GM12878 (cell line): ENCODE results near the gene KANSL3. TPM values are rescaled to one million over a fixed set of nuclear protein-coding genes. Genes with fewer than 3 reads are reported as not detected.

Experiments
- ATAC-seq: fragments of 200-7000 bp; cut with Tn5 transposase; 3 replicates; pipeline ENCODE4 v1.9.1; 2020; ENCODE audit warnings: mild to moderate bottlenecking, moderate library complexity
- BruUV-seq: library from RNA; stranded (reverse); fragments of 400-500 nt; replicated peaks from 2 replicates; lab custom pipeline; 2021; lab: Mats Ljungman, UMichigan
- CTCF ChIA-PET: fragments of 300-600 bp; sonication (Branson Sonifier 250); formaldehyde crosslinking; extraction: SDS; loops from one replicate; lab custom pipeline; 2021; ENCODE audit warnings: inconsistent platforms; lab: Yijun Ruan, JAX
- POLR2A ChIA-PET: fragments of 350-600 bp; formaldehyde crosslinking; extraction: SDS; loops from one replicate; lab custom pipeline; 2021; ENCODE audit warnings: inconsistent platforms; lab: Charles Lee
- RAD21 ChIA-PET: fragments of 300-600 bp; sonication (Branson Sonifier 250); formaldehyde crosslinking; loops from one replicate; lab custom pipeline; 2023; ENCODE audit warnings: antibody characterized with exemption; ENCODE audit not compliant: unreplicated experiment; lab: Charles Lee
- SMC1A ChIA-PET: fragments of 300-600 bp; sonication (Branson Sonifier 250); formaldehyde crosslinking; loops from one replicate; lab custom pipeline; 2023; ENCODE audit not compliant: unreplicated experiment, uncharacterized antibody; lab: Charles Lee
- DNase-seq: peaks from one replicate; pipeline ENCODE4 v3.0.0-alpha.2; 2011; ENCODE audit warnings: low read depth, low spot score
- FAIRE-seq: peaks from 3 replicates; lab custom pipeline; 2011; peaks lifted over from hg19 to GRCh38; lab: Jason Lieb, UNC
- H2AFZ ChIP-seq: 2 replicates; pipeline ENCODE4 v1.6.0; 2011; ENCODE audit warnings: low read depth, low read length, control low read depth; ENCODE audit not compliant: control insufficient read depth
- H3K27ac ChIP-seq: 2 replicates; pipeline ENCODE4 v1.5.1; 2011; ENCODE audit warnings: control low read depth; ENCODE audit not compliant: control insufficient read depth, insufficient read depth
- H3K27me3 ChIP-seq, 2 experiments: replicated peaks in 1 of 2; 2 replicates each; pipeline versions ENCODE4 v1.6.0 to v1.6.1; 2011; ENCODE audit warnings: low read length in 1 of 2; ENCODE audit not compliant: control insufficient read depth in 2 of 2, insufficient read depth in 2 of 2
- H3K36me3 ChIP-seq, 2 experiments: 2 replicates each; pipeline ENCODE4 v1.5.1; 2011; ENCODE audit warnings: low read length in 1 of 2; ENCODE audit not compliant: control insufficient read depth in 2 of 2, insufficient read depth in 2 of 2
- H3K4me1 ChIP-seq: 2 replicates; pipeline ENCODE4 v1.6.1; 2011; ENCODE audit warnings: mild to moderate bottlenecking, low read length, moderate library complexity, mixed read lengths; ENCODE audit not compliant: control insufficient read depth, insufficient read depth
- H3K4me2 ChIP-seq: 2 replicates; pipeline ENCODE4 v1.6.0; 2011; ENCODE audit warnings: control low read depth; ENCODE audit not compliant: control insufficient read depth, insufficient read depth
- H3K4me3 ChIP-seq: fragments of 200-600 bp; sonication (generic); 2 replicates; pipeline ENCODE4 v1.5.1; 2016
- H3K79me2 ChIP-seq: 2 replicates; pipeline ENCODE4 v1.6.0; 2011; ENCODE audit warnings: low read length; ENCODE audit not compliant: control insufficient read depth, insufficient read depth
- H3K9ac ChIP-seq: 2 replicates; pipeline ENCODE4 v1.8.0; 2011; ENCODE audit warnings: low read length, control low read depth, mixed read lengths; ENCODE audit not compliant: control insufficient read depth, insufficient read depth
- H3K9me3 ChIP-seq: replicated peaks from 3 replicates; pipeline ENCODE4 v1.5.1; 2011; ENCODE audit warnings: mild to moderate bottlenecking, low read length; ENCODE audit not compliant: control insufficient read depth, insufficient read depth
- H4K20me1 ChIP-seq: 2 replicates; pipeline ENCODE4 v1.6.0; 2011; ENCODE audit not compliant: control insufficient read depth, insufficient read depth
- CEBPB ChIP-seq, 2 experiments: fragments of 150-350 bp in 1 of 2; IDR thresholded peaks; 2 replicates each; pipeline ENCODE4 v1.6.1; 2012 to 2014; ENCODE audit warnings: low read depth in 2 of 2, low read length in 2 of 2, borderline replicate concordance in 1 of 2, inconsistent platforms in 1 of 2
- LARP7 ChIP-seq: fragments of 450-650 bp; IDR thresholded peaks from 2 replicates; pipeline ENCODE4 v1.6.1; 2017; ENCODE audit warnings: mild to moderate bottlenecking
- NFYA ChIP-seq: IDR thresholded peaks from 2 replicates; pipeline ENCODE4 v1.6.1; 2011; ENCODE audit warnings: low read depth, mild to moderate bottlenecking, low read length, improper control_type of control experiment, borderline replicate concordance
- POLR2AphosphoS2 ChIP-seq: IDR thresholded peaks from 2 replicates; pipeline ENCODE4 v1.6.1; 2011; ENCODE audit warnings: low read depth, mild to moderate bottlenecking, low read length, improper control_type of control experiment, moderate library complexity
- POLR2AphosphoS5 ChIP-seq: IDR thresholded peaks from 2 replicates; pipeline ENCODE4 v1.6.1; 2011; ENCODE audit warnings: mild to moderate bottlenecking, low read length, inconsistent platforms
- TBL1XR1 ChIP-seq: IDR thresholded peaks from 2 replicates; pipeline ENCODE4 v1.6.1; 2012; ENCODE audit warnings: low read depth, low read length, improper control_type of control experiment
- WGBS: methylation state at CpG from one replicate; pipeline ENCODE4 v1.1.6; 2016; ENCODE audit warnings: low lambda C conversion rate; ENCODE audit not compliant: insufficient replicate concordance, insufficient coverage; ENCODE audit errors: missing lambda C conversion rate; 5-methylcytosine and 5-hydroxymethylcytosine counted together
- in situ Hi-C: fragments of 300-500 bp; cut with MboI; formaldehyde crosslinking; loops from 9 replicates; pipeline ENCODE4 v1.14.3; 2018; ENCODE audit warnings: mixed read lengths
- intact Hi-C: fragments of 100-400 bp; cut with micrococcal nuclease; formaldehyde crosslinking; loops from one replicate; pipeline ENCODE4 v1.14.2; 2022; ENCODE audit not compliant: unreplicated experiment
- polyA plus RNA-seq, 11 experiments: library from polyadenylated mRNA; depleted of rRNA in 4 of 11; unstranded in 6 of 11; stranded (reverse) in 5 of 11; fragments of >200 nt; fragmentation: Nextera tagmentation in 4 of 11; fragmentation: Illumina TruSeq in 1 of 11; extraction: Ambion mirVana in 4 of 11; extraction: Trizol in 1 of 11; gene quantifications; 1 replicate in 1 of 11; 2 replicates in 10 of 11; pipeline versions ENCODE4 v1.2.1 to v1.2.3, GENCODE V29; 2011 to 2016; ENCODE audit warnings: inconsistent platforms in 2 of 11, missing spikeins in 2 of 11, low read depth in 1 of 11
- total RNA-seq, 4 experiments: library from RNA; depleted of rRNA in 3 of 4; stranded (reverse); fragments of >200 nt in 3 of 4; fragmentation: Illumina TruSeq in 1 of 4; extraction: Trizol in 1 of 4; gene quantifications; 2 replicates each; pipeline versions ENCODE4 v1.2.1 to v1.2.3, GENCODE V29; 2013 to 2021

Gene KANSL3
- total and polyA plus RNA-seq, 10 of the 15 experiments (the other 5 are each of a cell fraction or from before 2014, with no cell fraction given), result 5.6 to 25.9 (median 16.7) TPM

- no peak overlapping the region for H3K27ac ChIP-seq
- no peak overlapping the region for H3K4me3 ChIP-seq
- intact Hi-C loops, result no loop called here
- peaks cover 30 to 40% of the 10 kb centered on the region in 2 experiments for H3K36me3 ChIP-seq
- RAD21 ChIA-PET, result interaction anchor here (1.3 kb wide), 1 partner anchor 12 kb away, joined by 3 read pairs; no protein-coding TSS in a partner anchor
- H4K20me1 ChIP-seq, result peaks cover 11% of the 10 kb centered on the region
- H3K9me3 ChIP-seq, result no peaks in the 10 kb centered on the region; the same call in 2 of the 3 replicates
- FAIRE-seq, result no peak
- DNase-seq, result no peak
- H3K27me3 ChIP-seq, result no peaks in the 10 kb centered on the region
- H3K4me1 ChIP-seq, result peaks cover 4% of the 10 kb centered on the region
- POLR2A ChIA-PET, result interaction anchor here (1.1 to 1.2 kb wide), 3 partner anchors 19 to 41 kb away, joined by 3 read pairs; no protein-coding TSS in a partner anchor
- H3K4me2 ChIP-seq, result no peak overlapping the region
- WGBS, result 82% methylated on average over 7 of the region's 7 CpGs
- CTCF ChIA-PET, result interaction anchor here (0.6 to 1.0 kb wide), 2 partner anchors 8 to 218 kb away, joined by 3 read pairs; no protein-coding TSS in a partner anchor
- in situ Hi-C loops, result no loop called here
- SMC1A ChIA-PET, result interaction anchor here (1.0 to 2.4 kb wide), 3 partner anchors 9 to 19 kb away, joined by 3 to 7 read pairs (median 3); no protein-coding TSS in a partner anchor
- BruUV-seq, result no TSS peak
- H3K9ac ChIP-seq, result no peak overlapping the region
- H2AFZ ChIP-seq, result no peak overlapping the region
- ATAC-seq, result no peak
- TF ChIP-seq POLR2AphosphoS5, result 0 out of 2 replicates have a peak, but pooled peaks have one; percentile 29
- no peak for TF ChIP-seq CEBPB (IDR thresholded peaks at IDR 0.05; ENCODE audit: borderline replicate concordance in 1 of 2, low read depth in 2 of 2, low read length in 2 of 2)
- TF ChIP-seq TBL1XR1, result no peak
- H3K79me2 ChIP-seq, result peaks cover 43% of the 10 kb centered on the region
Measured at GRCh38 chr2:96547203-96547641, 90.9 kb downstream of the KANSL3 start.

- ChIA-PET CTCF (interaction anchor here (0.6 kb wide), 1 partner anchor 219 kb away, joined by 3 read pairs; no protein-coding TSS in a partner anchor), POLR2A (interaction anchor here (1.2 kb wide), 1 partner anchor 41 kb away, joined by 3 read pairs; no protein-coding TSS in a partner anchor), SMC1A (interaction anchor here (1.0 to 2.4 kb wide), 3 partner anchors 8 to 20 kb away, joined by 3 to 7 read pairs (median 3); no protein-coding TSS in a partner anchor), RAD21 (no interaction called here)
- BruUV-seq, result no TSS peak
- Histone ChIP-seq H2AFZ (no peak overlapping the region), H3K36me3 (peaks cover 33 to 38% of the 10 kb centered on the region in 2 experiments), H3K9ac (no peak overlapping the region), H3K27me3 (no peaks in the 10 kb centered on the region), H4K20me1 (peaks cover 16% of the 10 kb centered on the region), H3K4me2 (no peak overlapping the region), H3K79me2 (peaks cover 48% of the 10 kb centered on the region), H3K4me1 (peaks cover 4% of the 10 kb centered on the region), H3K27ac (no peak overlapping the region), H3K9me3 (no peaks in the 10 kb centered on the region; the same call in 2 of the 3 replicates), H3K4me3 (no peak overlapping the region)
- DNase-seq, result no peak
- TF ChIP-seq NFYA (no peak), POLR2AphosphoS2 (peak; percentile 4; the same call in 1 of the 2 replicates), LARP7 (no peak)
- intact Hi-C loops, result no loop called here
- peak; percentile 7; the same call in 1 of the 3 replicates for ATAC-seq
- in situ Hi-C loops, result no loop called here
- WGBS, result 55% methylated on average over 7 of the region's 8 CpGs
- no peak for FAIRE-seq
Measured at GRCh38 chr2:96546797-96547196, 91.3 kb downstream of the KANSL3 start.
